IPS-15b (cell line): ENCODE measurements around the gene SREBF2.
"Not testable (repeated sequence)": the region's sequence is repeated elsewhere in the genome, so short reads cannot be mapped to it uniquely, and the experiment has no call there.

Experiments used
- H3K27me3 ChIP-seq: one replicate; pipeline ENCODE4 v1.6.1; 2013; ENCODE audit warnings: low read length; ENCODE audit not compliant: control insufficient read depth, insufficient read depth
- H3K36me3 ChIP-seq: one replicate; pipeline ENCODE4 v1.6.1; 2013; ENCODE audit warnings: low read length; ENCODE audit not compliant: control insufficient read depth, insufficient read depth
- H3K4me1 ChIP-seq: one replicate; pipeline ENCODE4 v1.6.1; 2013; ENCODE audit warnings: mild to moderate bottlenecking, low read length; ENCODE audit not compliant: control insufficient read depth, insufficient read depth
- H3K4me3 ChIP-seq: one replicate; pipeline ENCODE4 v1.5.1; 2013; ENCODE audit warnings: low read depth, low read length
- H3K9ac ChIP-seq: one replicate; pipeline ENCODE4 v1.6.1; 2013; ENCODE audit warnings: low read depth, mild to moderate bottlenecking, low read length
- H3K9me3 ChIP-seq: one replicate; pipeline ENCODE4 v1.6.1; 2013; ENCODE audit warnings: mild to moderate bottlenecking, low read length; ENCODE audit not compliant: control insufficient read depth, insufficient read depth

SREBF2 gene

DNA sequence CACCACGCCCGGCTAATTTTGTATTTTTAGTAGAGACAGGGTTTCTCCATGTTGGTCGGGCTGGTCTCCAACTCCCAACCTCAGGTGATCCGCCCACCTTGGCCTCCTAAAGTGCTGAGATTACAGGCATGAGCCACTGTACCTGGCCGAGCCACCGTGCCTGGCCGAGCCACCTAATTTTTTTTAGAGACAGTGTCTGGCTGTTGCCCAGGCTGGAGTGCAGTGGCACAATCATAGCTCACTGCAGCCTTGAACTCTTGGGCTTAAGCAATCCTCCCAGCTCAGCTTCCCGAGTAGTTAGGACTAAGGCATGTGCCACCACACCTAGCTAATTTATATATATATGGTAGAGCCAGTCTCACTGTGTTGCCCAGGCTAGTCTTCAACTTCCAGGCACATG, 2.6 kb downstream of the SREBF2 start:
- H3K4me1 ChIP-seq, H3K36me3 ChIP-seq, H3K9ac ChIP-seq: not testable (repeated sequence)

DNA sequence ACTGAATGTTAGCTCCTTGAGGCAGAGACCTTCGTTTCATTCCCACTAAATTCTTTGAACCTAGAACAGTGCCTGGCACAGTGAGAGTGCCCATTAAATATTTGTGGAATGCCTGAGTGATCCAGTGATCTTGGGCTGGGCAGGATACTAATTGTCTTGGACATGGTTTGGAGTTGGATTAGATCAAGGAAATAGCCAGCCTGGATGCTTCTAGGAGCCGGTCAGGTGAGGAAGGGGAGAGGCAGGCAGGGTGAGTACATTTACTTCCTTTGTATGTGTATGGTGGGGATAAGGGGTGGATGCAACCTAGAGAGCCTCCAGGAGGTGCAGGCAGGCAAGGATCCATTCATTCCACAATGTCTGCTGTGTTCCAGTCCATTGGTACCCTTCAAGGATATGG, 3.6 kb downstream of the SREBF2 start:
- Histone ChIP-seq H3K4me1 (peaks cover 12% of the 10 kb centered on the region), H3K4me3 (no peak overlapping the region), H3K9me3 (no peaks in the 10 kb centered on the region), H3K36me3 (peaks cover 3% of the 10 kb centered on the region), H3K27me3 (no peaks in the 10 kb centered on the region), H3K9ac (no peak overlapping the region)

More for the DNA sequence above, 2.6 kb downstream of the SREBF2 start:
- H3K9me3 ChIP-seq, H3K27me3 ChIP-seq, H3K4me3 ChIP-seq: not testable (repeated sequence)

DNA sequence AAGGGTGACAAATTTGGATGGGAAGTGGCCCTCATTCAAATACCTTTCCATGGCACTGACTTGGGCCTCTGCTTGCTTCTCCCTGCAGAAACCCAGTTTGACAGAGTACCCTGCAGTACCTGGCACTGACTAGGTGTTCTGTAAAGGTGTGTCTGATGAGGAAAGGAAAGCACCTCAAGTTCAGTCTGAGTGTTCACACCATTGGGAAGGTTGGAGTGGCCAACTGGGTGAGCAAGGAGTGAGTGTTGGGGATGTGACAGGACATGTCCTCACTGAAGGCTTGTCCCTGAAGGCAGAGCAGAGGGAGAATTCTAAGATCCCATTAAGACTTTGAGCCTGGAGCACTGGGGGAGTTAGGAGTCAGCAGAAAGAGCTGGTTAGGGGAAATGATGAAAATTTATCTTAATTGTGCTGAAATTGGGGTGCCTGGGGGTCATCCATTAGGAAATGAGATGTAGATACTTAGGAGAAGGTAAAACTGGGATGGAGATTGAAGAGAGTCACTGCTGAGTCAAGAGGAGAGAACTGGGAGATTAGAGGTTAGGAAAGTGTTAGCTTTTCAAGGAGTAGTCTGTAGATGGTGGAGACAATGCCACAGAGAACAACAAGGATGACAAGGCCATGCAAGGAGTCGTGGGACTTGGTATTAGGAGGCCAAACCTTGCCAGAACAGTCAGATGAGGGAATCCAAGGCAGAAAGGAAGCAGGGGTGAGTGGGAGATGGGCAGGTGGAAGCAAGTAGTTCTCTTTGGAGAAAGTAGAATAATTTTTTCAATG, 6.1 kb downstream of the SREBF2 start:
- Histone ChIP-seq H3K4me3 (no peak overlapping the region), H3K9me3 (no peaks in the 10 kb centered on the region), H3K36me3 (peaks cover 3% of the 10 kb centered on the region), H3K9ac (no peak overlapping the region), H3K4me1 (peaks cover 8% of the 10 kb centered on the region), H3K27me3 (no peaks in the 10 kb centered on the region)

DNA sequence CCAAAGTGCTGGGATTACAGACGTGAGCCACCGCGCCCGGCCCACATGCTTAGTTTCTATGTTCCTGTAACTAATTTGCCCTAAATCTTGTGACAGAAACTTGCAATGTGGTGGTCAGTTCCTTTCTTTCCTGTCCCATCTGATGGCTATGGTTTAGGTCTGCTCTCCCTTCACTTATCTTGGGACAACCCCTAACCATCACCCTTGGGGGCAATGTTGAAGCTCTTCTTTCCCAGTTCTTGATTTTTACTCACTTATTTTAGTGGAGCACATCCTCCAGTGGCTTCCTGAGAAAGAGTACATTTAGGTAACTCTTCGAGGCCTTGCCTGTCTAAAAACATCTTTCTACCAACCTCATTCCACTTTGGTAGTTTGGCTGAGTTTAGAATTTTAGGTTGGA, 7.3 kb downstream of the SREBF2 start:
- H3K27me3 ChIP-seq, result no peaks in the 10 kb centered on the region
- no peak overlapping the region for H3K4me3 ChIP-seq
- no peak overlapping the region for H3K9ac ChIP-seq
- H3K9me3 ChIP-seq, result no peaks in the 10 kb centered on the region
- peaks cover 14% of the 10 kb centered on the region for H3K4me1 ChIP-seq
- peaks cover 3% of the 10 kb centered on the region for H3K36me3 ChIP-seq

DNA sequence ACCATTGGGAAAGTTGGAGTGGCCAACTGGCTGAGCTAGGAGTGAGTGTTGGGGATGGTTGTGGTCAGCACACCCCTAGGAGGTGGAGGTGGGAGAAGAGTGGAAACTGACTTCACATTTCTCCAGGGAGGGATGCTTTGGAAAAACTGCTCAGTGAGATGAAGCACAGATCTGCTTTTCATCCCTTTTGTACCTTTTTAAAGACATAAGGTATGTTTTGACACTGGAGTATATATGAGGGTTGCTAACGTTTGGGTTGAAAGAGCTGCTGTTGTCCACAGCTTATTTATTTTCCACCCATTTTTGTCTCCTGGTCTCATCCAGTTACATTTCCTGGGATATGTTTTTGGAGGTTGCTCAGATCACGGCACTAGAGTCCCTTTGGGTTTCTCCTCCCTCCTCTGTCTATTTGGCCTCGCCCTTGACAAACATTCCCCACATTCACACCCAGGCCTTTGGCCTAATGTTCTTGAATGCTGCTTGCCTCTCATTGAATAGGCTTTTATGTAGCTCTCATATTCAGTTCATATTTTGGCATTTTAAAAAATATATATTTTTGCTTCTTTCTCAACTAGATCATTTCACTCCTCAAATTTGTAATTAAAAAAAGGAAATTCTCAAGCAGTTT, 8.3 kb downstream of the SREBF2 start:
- no peak overlapping the region for H3K4me3 ChIP-seq
- H3K4me1 ChIP-seq, result peaks cover 21% of the 10 kb centered on the region
- H3K9ac ChIP-seq, result no peak overlapping the region
- H3K27me3 ChIP-seq, result no peaks in the 10 kb centered on the region
- peaks cover 3% of the 10 kb centered on the region for H3K36me3 ChIP-seq
- no peaks in the 10 kb centered on the region for H3K9me3 ChIP-seq

DNA sequence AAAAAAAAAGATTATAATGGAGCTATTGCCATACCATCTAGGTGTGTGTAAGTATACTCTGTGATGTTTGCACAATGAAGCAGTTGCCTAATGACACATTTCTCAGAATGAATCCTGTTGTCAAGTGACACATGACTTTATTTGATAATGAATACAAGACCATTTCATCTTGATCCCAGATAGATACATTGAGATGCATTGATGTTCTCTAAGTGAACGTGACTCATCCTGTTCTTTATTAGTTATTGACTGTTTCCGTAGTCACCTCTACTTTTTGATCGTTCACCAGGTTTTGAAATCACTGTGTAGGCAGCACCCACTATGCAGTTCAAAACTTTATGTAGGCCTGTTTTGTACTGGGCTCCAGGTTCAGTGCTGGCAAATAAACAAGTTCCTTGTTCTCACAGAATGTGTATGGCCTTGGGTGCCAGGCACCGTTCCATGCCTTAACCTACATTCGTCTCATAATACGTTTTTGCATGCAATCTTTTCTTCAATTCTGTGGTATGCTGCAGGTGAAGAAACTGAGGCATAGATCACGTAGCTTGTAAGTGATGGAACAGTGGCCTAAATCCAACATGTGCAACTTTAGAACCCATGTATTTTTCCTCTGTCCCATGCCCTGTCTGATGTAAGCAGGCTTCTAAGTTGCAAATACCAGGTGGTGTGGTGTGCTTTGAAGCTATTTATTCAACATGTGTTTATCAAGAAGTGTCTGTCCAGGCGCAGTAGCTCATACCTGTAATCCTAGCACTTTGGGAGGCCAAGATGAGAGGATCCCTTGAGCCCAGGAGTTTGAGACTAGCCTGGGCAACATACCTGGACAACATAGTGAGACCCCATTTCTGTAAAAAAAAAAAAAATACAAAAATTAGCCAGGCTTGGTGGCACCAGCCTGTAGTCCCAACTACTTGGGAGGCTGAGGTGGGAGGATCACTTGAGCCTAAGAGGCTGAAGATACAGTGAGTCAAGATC, 10.4 kb downstream of the SREBF2 start:
- H3K36me3 ChIP-seq, result no peaks in the 10 kb centered on the region
- H3K27me3 ChIP-seq, result no peaks in the 10 kb centered on the region
- no peaks in the 10 kb centered on the region for H3K9me3 ChIP-seq
- H3K4me1 ChIP-seq, result peaks cover 32% of the 10 kb centered on the region
- no peak overlapping the region for H3K4me3 ChIP-seq
- no peak overlapping the region for H3K9ac ChIP-seq

DNA sequence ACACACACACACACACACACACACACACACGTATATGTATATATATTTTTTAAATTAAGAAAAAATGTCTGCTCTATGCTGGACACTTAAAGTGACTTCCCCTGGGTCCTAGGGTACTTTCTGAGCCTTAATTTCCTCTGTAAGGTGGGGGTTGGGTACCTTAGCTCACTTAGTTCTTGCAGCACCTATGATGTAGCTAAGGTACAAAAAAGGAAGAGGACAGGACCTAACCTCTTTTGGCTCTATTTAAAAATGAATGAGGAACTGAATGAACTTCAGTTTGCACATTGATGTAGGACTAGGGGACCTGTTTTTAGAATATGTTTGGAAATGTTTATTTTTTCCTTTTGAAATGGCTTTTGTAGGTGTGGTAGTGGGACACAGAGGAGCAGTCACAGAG, 11.1 kb downstream of the SREBF2 start:
- H3K27me3 ChIP-seq, result no peaks in the 10 kb centered on the region
- no peak overlapping the region for H3K9ac ChIP-seq
- H3K36me3 ChIP-seq, result no peaks in the 10 kb centered on the region
- no peak overlapping the region for H3K4me3 ChIP-seq
- H3K9me3 ChIP-seq, result no peaks in the 10 kb centered on the region
- H3K4me1 ChIP-seq, result peaks cover 36% of the 10 kb centered on the region

DNA sequence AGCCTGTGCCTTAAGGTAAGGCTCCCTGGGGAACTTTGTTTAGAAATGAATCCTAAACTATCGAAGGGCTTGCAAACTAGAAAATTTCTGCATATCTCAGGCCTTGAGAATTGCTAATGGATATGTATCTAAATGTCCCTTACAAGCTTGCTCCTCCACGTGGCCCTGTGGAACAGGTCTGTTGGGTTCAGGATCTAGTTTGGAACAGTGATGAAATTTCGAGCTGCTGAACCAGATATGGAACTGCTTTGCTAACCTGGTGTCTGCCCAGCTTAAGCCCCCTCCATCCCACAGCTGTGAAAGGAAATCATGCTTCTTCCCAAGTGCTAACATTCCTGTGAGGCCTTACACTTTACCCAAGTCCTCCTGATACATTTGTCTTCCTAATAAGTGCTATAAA, 11.6 kb downstream of the SREBF2 start:
- Histone ChIP-seq H3K4me1 (peaks cover 36% of the 10 kb centered on the region), H3K9ac (peak overlapping the region; percentile 8), H3K27me3 (no peaks in the 10 kb centered on the region), H3K36me3 (no peaks in the 10 kb centered on the region), H3K9me3 (no peaks in the 10 kb centered on the region), H3K4me3 (no peak overlapping the region)

DNA sequence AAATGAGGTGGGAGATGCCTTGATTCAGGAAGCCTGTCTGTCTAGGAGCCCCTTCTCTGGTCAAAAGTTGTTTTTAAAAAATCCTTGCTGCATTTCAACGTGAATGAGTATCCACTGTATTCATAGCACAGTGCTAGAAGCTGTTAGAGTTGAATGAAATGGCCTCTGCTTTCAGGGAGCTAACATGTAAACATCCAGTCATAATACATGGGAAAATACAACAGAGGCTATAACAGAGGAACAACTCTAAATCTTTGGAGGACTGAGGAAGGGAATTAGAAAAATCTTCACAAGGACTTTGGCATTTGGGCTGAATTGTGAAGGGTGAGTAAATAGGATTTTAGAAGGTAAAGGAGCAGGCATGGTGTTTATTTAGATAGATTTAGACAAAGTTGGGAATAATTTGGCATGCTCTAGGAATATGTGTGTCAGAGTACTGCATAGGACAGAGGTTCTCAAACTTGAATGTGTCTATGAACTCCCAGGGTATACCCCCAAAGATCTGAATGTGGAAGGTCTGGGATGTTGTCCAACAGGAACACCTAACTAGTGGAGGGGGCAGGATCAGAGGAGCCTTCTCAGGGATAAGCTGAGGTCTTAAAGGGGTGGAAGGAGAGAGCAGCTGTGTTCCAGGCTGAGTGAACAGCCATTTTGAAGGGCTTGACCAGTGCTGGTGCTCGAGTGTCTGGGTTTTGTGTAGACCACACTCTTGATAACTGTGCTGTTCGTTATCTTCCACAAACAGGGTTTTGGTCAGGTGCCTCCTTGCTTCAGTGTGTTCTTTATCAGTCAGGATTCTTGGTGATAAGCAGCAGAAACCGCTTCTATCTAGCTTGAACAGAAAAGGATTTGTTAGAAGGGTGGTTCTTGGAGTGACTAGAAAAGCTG, 12.7 kb downstream of the SREBF2 start:
- Histone ChIP-seq H3K4me1 (peaks cover 36% of the 10 kb centered on the region), H3K36me3 (no peaks in the 10 kb centered on the region), H3K4me3 (no peak overlapping the region)

DNA sequence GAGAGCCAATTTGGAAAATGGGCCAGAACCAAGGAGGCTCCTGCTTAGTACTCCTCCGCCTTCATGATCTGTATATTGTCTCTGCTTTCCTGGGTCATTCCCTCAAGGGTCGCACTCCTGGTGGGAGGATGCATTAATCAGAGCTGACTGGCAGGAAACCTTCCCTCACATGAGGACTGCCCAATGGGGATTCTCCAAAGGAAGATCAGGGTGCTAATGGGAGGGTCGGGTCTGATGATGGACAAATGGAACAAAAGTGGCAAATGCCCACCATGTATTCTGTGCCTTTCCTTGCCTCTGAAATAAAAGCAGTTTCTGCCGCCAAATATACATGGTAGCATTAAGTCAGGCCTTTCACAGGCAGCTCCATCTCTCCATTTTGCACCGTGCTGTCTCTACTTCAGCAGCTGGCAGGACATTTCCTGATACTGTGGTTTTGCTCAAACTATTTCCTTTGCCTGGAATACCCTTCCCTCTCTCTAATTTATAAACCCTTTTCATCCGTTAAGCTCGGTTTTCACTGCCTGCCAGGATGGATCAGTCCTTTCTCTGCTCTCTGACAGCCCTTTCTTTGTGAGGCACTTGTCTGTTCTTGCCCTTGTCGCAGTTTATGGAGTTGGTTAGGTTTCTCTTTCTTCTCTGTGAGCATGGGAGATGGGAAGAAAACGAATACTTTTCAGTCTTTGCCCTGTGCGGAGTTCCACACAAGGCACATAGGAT, 13.5 kb downstream of the SREBF2 start:
- Histone ChIP-seq H3K9me3 (no peaks in the 10 kb centered on the region), H3K27me3 (no peaks in the 10 kb centered on the region), H3K4me1 (peaks cover 31% of the 10 kb centered on the region), H3K36me3 (no peaks in the 10 kb centered on the region), H3K4me3 (no peak overlapping the region), H3K9ac (peak overlapping the region; percentile 41)

More for the DNA sequence above, 12.7 kb downstream of the SREBF2 start:
- no peaks in the 10 kb centered on the region for H3K9me3 ChIP-seq
- H3K27me3 ChIP-seq, result no peaks in the 10 kb centered on the region
- no peak overlapping the region for H3K9ac ChIP-seq
